WTC11 (cell line): ENCODE measurements around the gene TMEM156. TPM values are rescaled to one million over a fixed set of nuclear protein-coding genes. Genes with fewer than 3 reads are reported as not detected.

Source experiments
- ATAC-seq: fragments of 200-7000 bp; cut with Tn5 transposase; 2 replicates; pipeline ENCODE4 v1.10.0; 2021; ENCODE audit warnings: mild to moderate bottlenecking, moderate library complexity
- CTCF ChIA-PET: fragments of 300-600 bp; sonication (Branson Sonifier 250); formaldehyde crosslinking; loops from one replicate; lab custom pipeline; 2021; ENCODE audit warnings: antibody characterized with exemption; lab: Charles Lee
- POLR2A ChIA-PET: fragments of 350-600 bp; sonication (Branson Sonifier 250); formaldehyde crosslinking; loops from one replicate; lab custom pipeline; 2021; ENCODE audit warnings: antibody characterized with exemption; lab: Charles Lee
- DNase-seq: peaks from one replicate; pipeline ENCODE4 v3.0.0; 2021; ENCODE audit warnings: low spot score
- H3K27ac Mint-ChIP-seq: 2 replicates; pipeline ENCODE4 v1.8.0; 2021; ENCODE audit warnings: mixed read lengths
- H3K27me3 Mint-ChIP-seq: 2 replicates; pipeline ENCODE4 v1.8.0; 2021; ENCODE audit warnings: low read depth, mild to moderate bottlenecking, moderate library complexity, mixed read lengths
- H3K36me3 Mint-ChIP-seq: 2 replicates; pipeline ENCODE4 v1.8.0; 2021; ENCODE audit warnings: mixed read lengths
- H3K4me1 Mint-ChIP-seq: 2 replicates; pipeline ENCODE4 v1.8.0; 2022; ENCODE audit warnings: mixed read lengths
- H3K4me3 Mint-ChIP-seq: 2 replicates; pipeline ENCODE4 v1.8.0; 2021; ENCODE audit warnings: mild to moderate bottlenecking, moderate library complexity, mixed read lengths
- H3K9me3 Mint-ChIP-seq: 2 replicates; pipeline ENCODE4 v1.8.0; 2021; ENCODE audit warnings: mixed read lengths
- ATF6 ChIP-seq: sonication (generic); formaldehyde crosslinking; IDR thresholded peaks from 2 replicates; pipeline ENCODE4 v1.8.1; 2023; ENCODE audit warnings: mild to moderate bottlenecking, missing genetic modification reagents
- CBFB ChIP-seq: sonication (generic); formaldehyde crosslinking; IDR thresholded peaks from 2 replicates; pipeline ENCODE4 v1.8.1; 2022; ENCODE audit warnings: mild to moderate bottlenecking, low read depth, missing genetic modification reagents
- CREB1 ChIP-seq: sonication (generic); formaldehyde crosslinking; IDR thresholded peaks from 2 replicates; pipeline ENCODE4 v1.8.0; 2023; ENCODE audit warnings: mild to moderate bottlenecking, missing genetic modification reagents
- E2F5 ChIP-seq: sonication (generic); formaldehyde crosslinking; IDR thresholded peaks from 2 replicates; pipeline ENCODE4 v1.8.1; 2022; ENCODE audit warnings: mild to moderate bottlenecking, moderate library complexity, missing genetic modification reagents
- ELF4 ChIP-seq: sonication (generic); formaldehyde crosslinking; IDR thresholded peaks from 2 replicates; pipeline ENCODE4 v1.8.1; 2022; ENCODE audit warnings: low read depth, mild to moderate bottlenecking, moderate library complexity, missing genetic modification reagents
- FOXK1 ChIP-seq: sonication (generic); formaldehyde crosslinking; IDR thresholded peaks from 2 replicates; pipeline ENCODE4 v1.8.0; 2022; ENCODE audit warnings: mild to moderate bottlenecking, moderate library complexity, missing genetic modification reagents
- HMGA2 ChIP-seq: fragments of 250-450 bp; sonication (Bioruptor Pico); IDR thresholded peaks from 2 replicates; pipeline ENCODE4 v1.4.0; 2021; ENCODE audit warnings: mild to moderate bottlenecking, moderate library complexity
- JAZF1 ChIP-seq: fragments of 250-450 bp; sonication (Bioruptor Pico); IDR thresholded peaks from 2 replicates; pipeline ENCODE4 v1.9.0; 2021; ENCODE audit warnings: moderate library complexity, mild to moderate bottlenecking, inconsistent platforms
- JUN ChIP-seq: sonication (generic); formaldehyde crosslinking; IDR thresholded peaks from 2 replicates; pipeline ENCODE4 v1.8.0; 2023; ENCODE audit warnings: mild to moderate bottlenecking, missing genetic modification reagents
- KAT7 ChIP-seq: sonication (generic); formaldehyde crosslinking; IDR thresholded peaks from 2 replicates; pipeline ENCODE4 v1.8.1; 2023; ENCODE audit warnings: missing genetic modification reagents, mild to moderate bottlenecking, borderline replicate concordance
- NFATC4 ChIP-seq: fragments of 250-450 bp; sonication (Bioruptor Pico); IDR thresholded peaks from 2 replicates; pipeline ENCODE4 v1.9.0; 2021; ENCODE audit warnings: mild to moderate bottlenecking
- NFYB ChIP-seq: sonication (generic); formaldehyde crosslinking; conservative IDR thresholded peaks from 2 replicates; pipeline ENCODE4 v1.8.0; 2022; ENCODE audit warnings: low read depth, missing genetic modification reagents
- NR2C2 ChIP-seq: sonication (generic); formaldehyde crosslinking; IDR thresholded peaks from 2 replicates; pipeline ENCODE4 v1.8.0; 2022; ENCODE audit warnings: mild to moderate bottlenecking, missing genetic modification reagents
- OVOL2 ChIP-seq: fragments of 250-450 bp; sonication (Bioruptor Pico); IDR thresholded peaks from 2 replicates; pipeline ENCODE4 v1.9.0; 2021; ENCODE audit warnings: mild to moderate bottlenecking, borderline replicate concordance
- SMAD4 ChIP-seq: sonication (generic); formaldehyde crosslinking; IDR thresholded peaks from 2 replicates; pipeline ENCODE4 v1.8.0; 2022; ENCODE audit warnings: mild to moderate bottlenecking, missing genetic modification reagents
- SP1 ChIP-seq: sonication (generic); formaldehyde crosslinking; conservative IDR thresholded peaks from 2 replicates; pipeline ENCODE4 v1.8.1; 2022; ENCODE audit warnings: missing genetic modification reagents
- TEAD1 ChIP-seq: sonication (generic); formaldehyde crosslinking; IDR thresholded peaks from 2 replicates; pipeline ENCODE4 v1.8.0; 2022; ENCODE audit warnings: mild to moderate bottlenecking, missing genetic modification reagents
- ZNF121 ChIP-seq: sonication (generic); formaldehyde crosslinking; IDR thresholded peaks from 2 replicates; pipeline ENCODE4 v1.8.0; 2023; ENCODE audit warnings: missing genetic modification reagents
- ZNF138 ChIP-seq: sonication (generic); formaldehyde crosslinking; conservative IDR thresholded peaks from 2 replicates; pipeline ENCODE4 v1.8.1; 2022; ENCODE audit warnings: mild to moderate bottlenecking, moderate library complexity, missing genetic modification reagents
- ZNF219 ChIP-seq: sonication (generic); formaldehyde crosslinking; IDR thresholded peaks from 2 replicates; pipeline ENCODE4 v1.8.0; 2023; ENCODE audit warnings: missing genetic modification reagents, mild to moderate bottlenecking, borderline replicate concordance
- ZNF232 ChIP-seq: sonication (generic); formaldehyde crosslinking; IDR thresholded peaks from 2 replicates; pipeline ENCODE4 v1.8.0; 2022; ENCODE audit warnings: mild to moderate bottlenecking, missing genetic modification reagents
- ZNF396 ChIP-seq: fragments of 250-450 bp; sonication (Bioruptor Pico); IDR thresholded peaks from 2 replicates; pipeline ENCODE4 v1.8.0; 2021; ENCODE audit warnings: mild to moderate bottlenecking, moderate library complexity, borderline replicate concordance
- ZNF423 ChIP-seq: fragments of 250-450 bp; sonication (Bioruptor Pico); IDR thresholded peaks from 2 replicates; pipeline ENCODE4 v2.1.2; 2022; ENCODE audit warnings: mild to moderate bottlenecking, moderate library complexity
- total RNA-seq: library from RNA; stranded (reverse); gene quantifications from 3 replicates; pipeline ENCODE4 v1.2.3, GENCODE V29; 2021
- TF ChIP-seq, protein P1 (sequence below): sonication (generic); formaldehyde crosslinking; IDR thresholded peaks from 2 replicates; pipeline ENCODE4 v1.8.1; 2023; ENCODE audit warnings: mild to moderate bottlenecking, missing genetic modification reagents
- TF ChIP-seq, protein P2 (sequence below): sonication (generic); formaldehyde crosslinking; IDR thresholded peaks from 2 replicates; pipeline ENCODE4 v1.8.1; 2023; ENCODE audit warnings: mild to moderate bottlenecking, missing genetic modification reagents, moderate library complexity
- TF ChIP-seq, protein P3 (sequence below): sonication (generic); formaldehyde crosslinking; IDR thresholded peaks from 2 replicates; pipeline ENCODE4 v1.8.1; 2022; ENCODE audit warnings: low read depth, missing genetic modification reagents, borderline replicate concordance
- TF ChIP-seq, protein P4 (sequence below): sonication (generic); formaldehyde crosslinking; IDR thresholded peaks from 2 replicates; pipeline ENCODE4 v1.8.1; 2022; ENCODE audit warnings: low read depth, mild to moderate bottlenecking, moderate library complexity, missing genetic modification reagents, borderline replicate concordance

TMEM156 gene
- total RNA-seq, 1 experiment from 2014 or later: 0.24 TPM

GRCh38 chr4:38921151-38921550, 111.1 kb downstream of the TMEM156 start:
- no peaks in the 10 kb centered on the region for H3K27me3 Mint-ChIP-seq
- peaks cover 4% of the 10 kb centered on the region; the same call in 1 of the 2 replicates for H3K4me1 Mint-ChIP-seq
- no peak for ATAC-seq
- TF ChIP-seq ZNF423 (CRISPR knock-in tag): no peak
- no peak for TF ChIP-seq FOXK1
- no peak for TF ChIP-seq ZNF396 (CRISPR knock-in tag)
- TF ChIP-seq, all 79 proteins: peak for 0
- no peak for DNase-seq
- ChIA-PET CTCF (no interaction called here), POLR2A (no interaction called here)
- no peak overlapping the region for H3K27ac Mint-ChIP-seq
- peaks cover 3% of the 10 kb centered on the region for H3K9me3 Mint-ChIP-seq
- H3K36me3 Mint-ChIP-seq: peaks cover 3% of the 10 kb centered on the region
- no peak overlapping the region for H3K4me3 Mint-ChIP-seq

- ChIA-PET CTCF (no interaction called here), POLR2A (no interaction called here)
- TF ChIP-seq, protein P1, sequence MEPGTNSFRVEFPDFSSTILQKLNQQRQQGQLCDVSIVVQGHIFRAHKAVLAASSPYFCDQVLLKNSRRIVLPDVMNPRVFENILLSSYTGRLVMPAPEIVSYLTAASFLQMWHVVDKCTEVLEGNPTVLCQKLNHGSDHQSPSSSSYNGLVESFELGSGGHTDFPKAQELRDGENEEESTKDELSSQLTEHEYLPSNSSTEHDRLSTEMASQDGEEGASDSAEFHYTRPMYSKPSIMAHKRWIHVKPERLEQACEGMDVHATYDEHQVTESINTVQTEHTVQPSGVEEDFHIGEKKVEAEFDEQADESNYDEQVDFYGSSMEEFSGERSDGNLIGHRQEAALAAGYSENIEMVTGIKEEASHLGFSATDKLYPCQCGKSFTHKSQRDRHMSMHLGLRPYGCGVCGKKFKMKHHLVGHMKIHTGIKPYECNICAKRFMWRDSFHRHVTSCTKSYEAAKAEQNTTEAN (CRISPR knock-in tag): no peak
- TF ChIP-seq SP1 (CRISPR knock-in tag) (no peak), ELF4 (CRISPR knock-in tag) (no peak), SMAD4 (CRISPR knock-in tag) (no peak), NFYB (CRISPR knock-in tag) (no peak), TEAD1 (CRISPR knock-in tag) (no peak), JUN (no peak), CBFB (CRISPR knock-in tag) (no peak), KAT7 (CRISPR knock-in tag) (no peak), JAZF1 (CRISPR knock-in tag) (no peak), E2F5 (CRISPR knock-in tag) (no peak), ZNF138 (CRISPR knock-in tag) (no peak), OVOL2 (no peak), HMGA2 (CRISPR knock-in tag) (no peak), NFATC4 (CRISPR knock-in tag) (no peak), NR2C2 (CRISPR knock-in tag) (no peak)
- TF ChIP-seq, protein P2, sequence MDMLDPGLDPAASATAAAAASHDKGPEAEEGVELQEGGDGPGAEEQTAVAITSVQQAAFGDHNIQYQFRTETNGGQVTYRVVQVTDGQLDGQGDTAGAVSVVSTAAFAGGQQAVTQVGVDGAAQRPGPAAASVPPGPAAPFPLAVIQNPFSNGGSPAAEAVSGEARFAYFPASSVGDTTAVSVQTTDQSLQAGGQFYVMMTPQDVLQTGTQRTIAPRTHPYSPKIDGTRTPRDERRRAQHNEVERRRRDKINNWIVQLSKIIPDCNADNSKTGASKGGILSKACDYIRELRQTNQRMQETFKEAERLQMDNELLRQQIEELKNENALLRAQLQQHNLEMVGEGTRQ (CRISPR knock-in tag): no peak
- TF ChIP-seq, protein P3, sequence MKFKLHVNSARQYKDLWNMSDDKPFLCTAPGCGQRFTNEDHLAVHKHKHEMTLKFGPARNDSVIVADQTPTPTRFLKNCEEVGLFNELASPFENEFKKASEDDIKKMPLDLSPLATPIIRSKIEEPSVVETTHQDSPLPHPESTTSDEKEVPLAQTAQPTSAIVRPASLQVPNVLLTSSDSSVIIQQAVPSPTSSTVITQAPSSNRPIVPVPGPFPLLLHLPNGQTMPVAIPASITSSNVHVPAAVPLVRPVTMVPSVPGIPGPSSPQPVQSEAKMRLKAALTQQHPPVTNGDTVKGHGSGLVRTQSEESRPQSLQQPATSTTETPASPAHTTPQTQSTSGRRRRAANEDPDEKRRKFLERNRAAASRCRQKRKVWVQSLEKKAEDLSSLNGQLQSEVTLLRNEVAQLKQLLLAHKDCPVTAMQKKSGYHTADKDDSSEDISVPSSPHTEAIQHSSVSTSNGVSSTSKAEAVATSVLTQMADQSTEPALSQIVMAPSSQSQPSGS (CRISPR knock-in tag): no peak
- Mint-ChIP-seq H3K27ac (no peak overlapping the region), H3K36me3 (peaks cover 6% of the 10 kb centered on the region), H3K4me3 (no peak overlapping the region), H3K4me1 (peaks cover 4% of the 10 kb centered on the region; the same call in 1 of the 2 replicates), H3K27me3 (no peaks in the 10 kb centered on the region), H3K9me3 (peaks cover 6% of the 10 kb centered on the region)
- DNase-seq (no peak), ATAC-seq (no peak)
Observed at GRCh38 chr4:38920677-38921076, 111.5 kb downstream of the TMEM156 start.

DNA sequence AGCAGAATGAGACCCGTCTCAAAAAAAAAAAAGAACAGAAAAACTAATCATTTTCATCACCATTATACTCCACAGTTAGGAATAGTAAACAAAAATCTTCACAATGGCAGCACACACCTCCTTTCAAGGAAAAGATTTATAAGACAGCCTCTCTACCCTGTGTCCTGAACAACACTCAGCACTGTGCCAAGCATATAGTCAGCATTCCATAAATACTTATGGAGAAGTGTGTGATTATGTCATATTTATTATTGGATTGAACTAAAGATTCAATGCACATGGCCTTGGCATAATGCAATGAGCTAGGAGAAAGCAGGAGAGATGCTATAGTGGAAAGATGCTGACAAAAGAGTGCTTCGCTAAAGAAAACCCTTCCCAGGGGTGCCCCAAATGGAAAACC, 112.0 kb downstream of the TMEM156 start:
- ATAC-seq: no peak
- H3K36me3 Mint-ChIP-seq: peaks cover 6% of the 10 kb centered on the region
- POLR2A ChIA-PET: no interaction called here
- CTCF ChIA-PET: no interaction called here
- H3K27me3 Mint-ChIP-seq: no peaks in the 10 kb centered on the region
- peaks cover 4% of the 10 kb centered on the region; the same call in 1 of the 2 replicates for H3K4me1 Mint-ChIP-seq
- H3K9me3 Mint-ChIP-seq: peaks cover 6% of the 10 kb centered on the region
- no peak overlapping the region for H3K27ac Mint-ChIP-seq
- no peak for DNase-seq
- H3K4me3 Mint-ChIP-seq: no peak overlapping the region
- TF ChIP-seq, protein P4, sequence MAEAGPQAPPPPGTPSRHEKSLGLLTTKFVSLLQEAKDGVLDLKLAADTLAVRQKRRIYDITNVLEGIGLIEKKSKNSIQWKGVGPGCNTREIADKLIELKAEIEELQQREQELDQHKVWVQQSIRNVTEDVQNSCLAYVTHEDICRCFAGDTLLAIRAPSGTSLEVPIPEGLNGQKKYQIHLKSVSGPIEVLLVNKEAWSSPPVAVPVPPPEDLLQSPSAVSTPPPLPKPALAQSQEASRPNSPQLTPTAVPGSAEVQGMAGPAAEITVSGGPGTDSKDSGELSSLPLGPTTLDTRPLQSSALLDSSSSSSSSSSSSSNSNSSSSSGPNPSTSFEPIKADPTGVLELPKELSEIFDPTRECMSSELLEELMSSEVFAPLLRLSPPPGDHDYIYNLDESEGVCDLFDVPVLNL: no peak
- no peak for TF ChIP-seq NFATC4 (CRISPR knock-in tag)
- no peak for TF ChIP-seq E2F5 (CRISPR knock-in tag)
- no peak for TF ChIP-seq CREB1
- no peak for TF ChIP-seq ZNF219 (CRISPR knock-in tag)
- no peak for TF ChIP-seq ZNF121
- no peak for TF ChIP-seq ZNF232 (CRISPR knock-in tag)
- no peak for TF ChIP-seq ATF6
